NB4 (cell line): ENCODE data around the gene WDTC1.

Experiments
- CTCF ChIP-seq: IDR thresholded peaks from one replicate; pipeline ENCODE4 v1.5.1; 2012; ENCODE audit warnings: low read depth, low read length
- POLR2A ChIP-seq: IDR thresholded peaks from 2 replicates; pipeline ENCODE4 v1.6.1; 2011; ENCODE audit warnings: mild to moderate bottlenecking; ENCODE audit not compliant: insufficient read length; ENCODE audit errors: extremely low read depth

GRCh38 chr1:27234049-27234882 is at the start of gene WDTC1:
- no peak for TF ChIP-seq POLR2A
- no peak for TF ChIP-seq CTCF
